ENCODE data around the gene CSTF1.
"Not testable (repeated sequence)": the region's sequence is repeated elsewhere in the genome, so short reads cannot be mapped to it uniquely, and the experiment has no call there.

Gene CSTF1

DNA sequence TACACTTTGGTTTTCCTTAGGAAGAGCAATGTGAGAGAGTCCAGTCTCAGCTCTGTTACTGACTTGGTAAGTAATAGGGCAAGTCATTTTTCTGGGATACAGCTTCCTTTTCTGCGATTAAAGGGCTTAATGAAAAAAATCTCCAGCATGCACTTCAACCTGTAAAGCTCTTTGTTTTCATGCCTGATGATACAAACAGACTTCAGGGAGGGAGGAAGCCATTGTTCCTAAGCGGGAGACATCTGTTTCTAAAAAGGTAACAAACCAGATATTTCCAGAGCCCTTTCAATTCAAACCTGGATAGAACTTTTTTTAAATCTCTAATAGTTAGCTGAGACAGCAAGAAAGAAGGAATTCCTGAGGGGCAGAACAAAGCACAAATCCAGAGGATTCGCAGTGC, 14.5 kb downstream of the CSTF1 start:
- DNase-seq (ENCODE audit: extremely low spot score), result no peak
- ChIA-PET CTCF (no interaction called here), POLR2A (no interaction called here)
- TF ChIP-seq FOXK2 (IDR thresholded peaks at IDR 0.05) (no peak), SP1 (IDR thresholded peaks at IDR 0.05) (no peak), TARDBP (IDR thresholded peaks at IDR 0.05) (no peak), BHLHE40 (IDR thresholded peaks at IDR 0.05; ENCODE audit: borderline replicate concordance) (no peak), FOXA1 (IDR thresholded peaks at IDR 0.05) (no peak), CTBP1 (IDR thresholded peaks at IDR 0.05; ENCODE audit: borderline replicate concordance) (no peak), SUZ12 (IDR thresholded peaks at IDR 0.05) (no peak), ELF4 (IDR thresholded peaks at IDR 0.05) (no peak), HDGF (IDR thresholded peaks at IDR 0.05; ENCODE audit: borderline replicate concordance) (no peak), LEF1 (IDR thresholded peaks at IDR 0.05; ENCODE audit: borderline replicate concordance) (no peak), FOXM1 (IDR thresholded peaks at IDR 0.05; ENCODE audit: borderline replicate concordance) (no peak), ARNT (IDR thresholded peaks at IDR 0.05) (no peak), ZNF384 (IDR thresholded peaks at IDR 0.05) (no peak), L3MBTL2 (conservative IDR thresholded peaks at IDR 0.05) (no peak), NFRKB (IDR thresholded peaks at IDR 0.05) (no peak)
- TF ChIP-seq, protein P1, sequence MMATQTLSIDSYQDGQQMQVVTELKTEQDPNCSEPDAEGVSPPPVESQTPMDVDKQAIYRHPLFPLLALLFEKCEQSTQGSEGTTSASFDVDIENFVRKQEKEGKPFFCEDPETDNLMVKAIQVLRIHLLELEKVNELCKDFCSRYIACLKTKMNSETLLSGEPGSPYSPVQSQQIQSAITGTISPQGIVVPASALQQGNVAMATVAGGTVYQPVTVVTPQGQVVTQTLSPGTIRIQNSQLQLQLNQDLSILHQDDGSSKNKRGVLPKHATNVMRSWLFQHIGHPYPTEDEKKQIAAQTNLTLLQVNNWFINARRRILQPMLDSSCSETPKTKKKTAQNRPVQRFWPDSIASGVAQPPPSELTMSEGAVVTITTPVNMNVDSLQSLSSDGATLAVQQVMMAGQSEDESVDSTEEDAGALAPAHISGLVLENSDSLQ (IDR thresholded peaks at IDR 0.05), result no peak

DNA sequence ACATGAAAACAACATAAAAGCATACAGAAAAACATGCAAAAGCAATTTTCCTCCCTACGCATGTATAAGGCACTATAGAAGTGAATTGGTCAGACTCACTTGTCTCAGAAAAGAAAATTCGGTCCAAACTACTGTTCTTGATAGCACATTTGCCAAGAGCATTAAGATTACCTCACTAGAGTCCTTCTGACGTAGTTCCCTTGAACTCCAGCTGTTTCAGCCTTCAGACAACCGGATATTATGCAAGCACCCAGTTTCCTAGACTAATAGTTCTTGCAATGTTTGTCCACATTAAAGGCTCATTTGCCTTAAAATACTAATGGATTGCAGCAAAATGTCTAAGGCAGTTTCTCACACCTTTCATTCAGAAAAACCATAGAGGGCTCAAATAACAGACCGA, 17.1 kb downstream of the CSTF1 start:
- CTCF ChIA-PET, result no interaction called here
- POLR2A ChIA-PET, result interaction anchor here (1.0 kb wide), 1 partner anchor 59 kb away, joined by 3 read pairs; the partner anchor contains the start of gene RTF2
- TF ChIP-seq FOXA1 (IDR thresholded peaks at IDR 0.05) (no peak), CTBP1 (IDR thresholded peaks at IDR 0.05; ENCODE audit: borderline replicate concordance) (no peak), HDGF (IDR thresholded peaks at IDR 0.05; ENCODE audit: borderline replicate concordance) (no peak), SP1 (IDR thresholded peaks at IDR 0.05) (no peak), TARDBP (IDR thresholded peaks at IDR 0.05) (no peak), FOXK2 (IDR thresholded peaks at IDR 0.05) (no peak), L3MBTL2 (conservative IDR thresholded peaks at IDR 0.05) (no peak), BHLHE40 (IDR thresholded peaks at IDR 0.05; ENCODE audit: borderline replicate concordance) (no peak), ELF4 (IDR thresholded peaks at IDR 0.05) (no peak), NFRKB (IDR thresholded peaks at IDR 0.05) (no peak), LEF1 (IDR thresholded peaks at IDR 0.05; ENCODE audit: borderline replicate concordance) (no peak), ARNT (IDR thresholded peaks at IDR 0.05) (no peak), FOXM1 (IDR thresholded peaks at IDR 0.05; ENCODE audit: borderline replicate concordance) (no peak), ZNF384 (IDR thresholded peaks at IDR 0.05) (no peak), SUZ12 (IDR thresholded peaks at IDR 0.05) (no peak)
- TF ChIP-seq, protein P1 (IDR thresholded peaks at IDR 0.05), result no peak
- no peak for DNase-seq (ENCODE audit: extremely low spot score)

DNA sequence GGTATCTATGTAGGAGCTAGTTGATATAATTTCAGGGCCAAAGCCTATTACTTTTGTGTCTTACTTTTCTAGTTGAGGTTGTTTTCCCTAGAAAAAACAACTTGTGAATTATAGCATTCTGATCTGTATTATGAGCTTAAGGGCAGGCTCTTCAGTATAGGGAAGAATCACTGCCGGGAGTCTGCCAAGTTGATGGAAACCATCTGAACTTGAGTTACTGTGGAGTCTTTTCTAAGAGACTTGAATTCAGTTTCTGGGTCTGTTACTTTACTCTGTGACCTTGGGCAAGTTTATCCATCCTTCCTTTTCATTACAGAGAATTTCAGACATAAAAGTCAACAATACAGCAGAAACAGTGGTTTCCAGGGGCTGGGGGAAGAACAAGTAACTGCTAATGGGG, 17.5 kb downstream of the CSTF1 start:
- ChIA-PET CTCF (no interaction called here), POLR2A (no interaction called here)
- no peak for DNase-seq (ENCODE audit: extremely low spot score)
- TF ChIP-seq, protein P1 (IDR thresholded peaks at IDR 0.05), result no peak
- TF ChIP-seq ZNF384 (IDR thresholded peaks at IDR 0.05), result no peak
- no peak for TF ChIP-seq ELF4 (IDR thresholded peaks at IDR 0.05)
- no peak for TF ChIP-seq BHLHE40 (IDR thresholded peaks at IDR 0.05; ENCODE audit: borderline replicate concordance)
- no peak for TF ChIP-seq ARNT (IDR thresholded peaks at IDR 0.05)
- TF ChIP-seq SP1 (IDR thresholded peaks at IDR 0.05), result no peak
- no peak for TF ChIP-seq L3MBTL2 (conservative IDR thresholded peaks at IDR 0.05)
- TF ChIP-seq TARDBP (IDR thresholded peaks at IDR 0.05), result no peak
- TF ChIP-seq FOXK2 (IDR thresholded peaks at IDR 0.05), result no peak
- TF ChIP-seq FOXA1 (IDR thresholded peaks at IDR 0.05), result no peak

DNA sequence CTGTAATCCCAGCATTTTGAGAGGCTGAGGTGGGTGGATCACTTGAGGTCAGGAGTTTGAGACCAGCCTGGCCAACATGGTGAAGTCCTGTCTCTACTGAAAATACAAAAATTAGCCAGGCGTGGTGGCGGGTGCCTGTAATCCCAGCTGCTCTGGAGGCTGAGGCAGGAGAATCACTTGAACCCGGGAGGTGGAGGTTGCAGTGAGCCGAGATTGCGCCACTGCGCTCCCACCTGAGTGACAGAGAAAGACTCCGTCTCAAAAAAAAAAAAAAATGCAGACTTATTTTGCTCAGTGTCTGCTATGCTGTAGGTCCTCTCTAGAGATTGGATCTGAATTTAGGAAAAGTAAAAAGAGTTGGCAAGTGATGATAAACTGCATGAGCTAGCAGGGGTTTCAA, 18.8 kb downstream of the CSTF1 start:
- CTCF ChIA-PET, result interaction anchor here (0.6 kb wide), 1 partner anchor 129 kb away, joined by 3 read pairs; no protein-coding TSS in a partner anchor
- POLR2A ChIA-PET; DNase-seq (ENCODE audit: extremely low spot score): not testable (repeated sequence)

DNA sequence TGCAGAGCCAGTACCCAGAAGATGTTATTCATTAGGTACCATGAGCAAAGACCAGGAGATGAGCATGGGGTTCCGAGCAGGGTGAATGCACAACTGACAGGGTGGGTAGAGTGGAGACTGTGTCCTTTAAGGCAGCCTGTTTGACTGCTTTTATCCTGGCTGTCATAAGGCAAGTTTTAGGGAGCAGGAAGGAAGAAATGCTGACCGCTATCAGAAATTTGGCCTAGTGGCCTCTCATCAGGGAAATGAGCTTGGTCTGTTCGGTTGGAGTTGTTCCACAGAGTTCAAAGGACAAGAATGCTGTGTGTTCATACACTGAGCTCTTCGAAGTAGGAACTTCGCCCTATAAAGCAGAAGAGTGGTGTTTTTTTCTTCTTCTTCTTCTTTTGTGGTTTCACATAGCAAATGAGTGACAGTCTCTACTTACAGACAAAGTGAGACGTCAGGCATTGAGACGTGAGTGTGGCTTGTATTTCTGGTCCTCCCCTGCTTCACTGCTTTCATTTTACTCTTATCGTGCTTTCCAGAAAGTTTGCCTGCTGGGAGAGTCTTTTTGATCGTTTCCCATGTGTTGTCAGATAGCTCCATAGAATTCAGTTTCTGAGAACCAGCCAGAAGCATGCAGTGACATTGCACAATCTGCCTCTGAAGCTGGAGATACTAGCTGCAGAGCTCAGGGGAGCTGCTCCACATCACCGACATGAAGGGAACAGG, 19.5 kb downstream of the CSTF1 start, which contains the start of gene CASS4:
Gene CASS4, plus strand, starts transcription at position 502 of the 714 bp plus-strand sequence. Its CDS starts 199 bp downstream, at position 701.
- POLR2A ChIA-PET, result no interaction called here
- DNase-seq (ENCODE audit: extremely low spot score), result no peak
- TF ChIP-seq NFRKB (IDR thresholded peaks at IDR 0.05) (no peak), L3MBTL2 (conservative IDR thresholded peaks at IDR 0.05) (no peak), LEF1 (IDR thresholded peaks at IDR 0.05; ENCODE audit: borderline replicate concordance) (no peak), SP1 (IDR thresholded peaks at IDR 0.05) (no peak), FOXA1 (IDR thresholded peaks at IDR 0.05) (no peak), ARNT (IDR thresholded peaks at IDR 0.05) (no peak), FOXM1 (IDR thresholded peaks at IDR 0.05; ENCODE audit: borderline replicate concordance) (no peak), SUZ12 (IDR thresholded peaks at IDR 0.05) (no peak), BHLHE40 (IDR thresholded peaks at IDR 0.05; ENCODE audit: borderline replicate concordance) (no peak), ELF4 (IDR thresholded peaks at IDR 0.05) (no peak), CTBP1 (IDR thresholded peaks at IDR 0.05; ENCODE audit: borderline replicate concordance) (no peak), HDGF (IDR thresholded peaks at IDR 0.05; ENCODE audit: borderline replicate concordance) (no peak), ZNF384 (IDR thresholded peaks at IDR 0.05) (no peak), TARDBP (IDR thresholded peaks at IDR 0.05) (no peak), FOXK2 (IDR thresholded peaks at IDR 0.05) (no peak)
- TF ChIP-seq, protein P1 (IDR thresholded peaks at IDR 0.05), result no peak
- CTCF ChIA-PET, result interaction anchor here (0.6 kb wide), 1 partner anchor 128 kb away, joined by 3 read pairs; no protein-coding TSS in a partner anchor

Data from HEK293T (cell line).